Measurements from ENCODE around the gene RASSF5.

DNA sequence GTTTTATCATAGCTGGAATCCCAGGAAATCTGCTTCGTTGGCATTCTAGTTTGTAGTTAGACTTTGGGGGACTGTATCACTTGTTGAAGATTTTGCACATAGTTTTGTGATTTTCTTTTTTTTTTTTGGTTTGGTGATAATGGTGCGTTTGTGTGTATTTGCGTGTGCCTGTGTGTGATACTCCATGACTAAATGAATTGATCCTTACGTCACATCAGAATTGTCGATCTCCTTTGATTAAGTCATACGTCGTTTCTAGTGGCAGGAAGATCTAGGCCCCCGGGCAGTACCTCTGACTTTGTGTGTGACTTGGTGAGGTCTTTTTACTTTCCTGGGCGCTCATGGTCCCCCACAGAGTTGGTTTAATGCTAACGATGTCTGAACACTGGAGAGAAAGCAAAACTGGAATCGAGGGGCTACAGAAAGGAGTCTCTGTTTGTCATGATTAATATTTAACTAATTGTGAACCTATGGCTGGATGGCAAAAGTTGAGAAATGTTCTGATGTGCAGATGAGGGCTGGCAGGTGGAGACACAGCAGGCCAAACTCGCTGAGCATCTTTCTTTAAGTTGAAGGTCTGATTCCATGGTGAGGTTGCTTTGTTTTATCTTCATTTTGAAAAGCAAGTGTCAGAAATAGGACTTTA, 2.4 kb downstream of the RASSF5 start:
- TF ChIP-seq, protein P1, sequence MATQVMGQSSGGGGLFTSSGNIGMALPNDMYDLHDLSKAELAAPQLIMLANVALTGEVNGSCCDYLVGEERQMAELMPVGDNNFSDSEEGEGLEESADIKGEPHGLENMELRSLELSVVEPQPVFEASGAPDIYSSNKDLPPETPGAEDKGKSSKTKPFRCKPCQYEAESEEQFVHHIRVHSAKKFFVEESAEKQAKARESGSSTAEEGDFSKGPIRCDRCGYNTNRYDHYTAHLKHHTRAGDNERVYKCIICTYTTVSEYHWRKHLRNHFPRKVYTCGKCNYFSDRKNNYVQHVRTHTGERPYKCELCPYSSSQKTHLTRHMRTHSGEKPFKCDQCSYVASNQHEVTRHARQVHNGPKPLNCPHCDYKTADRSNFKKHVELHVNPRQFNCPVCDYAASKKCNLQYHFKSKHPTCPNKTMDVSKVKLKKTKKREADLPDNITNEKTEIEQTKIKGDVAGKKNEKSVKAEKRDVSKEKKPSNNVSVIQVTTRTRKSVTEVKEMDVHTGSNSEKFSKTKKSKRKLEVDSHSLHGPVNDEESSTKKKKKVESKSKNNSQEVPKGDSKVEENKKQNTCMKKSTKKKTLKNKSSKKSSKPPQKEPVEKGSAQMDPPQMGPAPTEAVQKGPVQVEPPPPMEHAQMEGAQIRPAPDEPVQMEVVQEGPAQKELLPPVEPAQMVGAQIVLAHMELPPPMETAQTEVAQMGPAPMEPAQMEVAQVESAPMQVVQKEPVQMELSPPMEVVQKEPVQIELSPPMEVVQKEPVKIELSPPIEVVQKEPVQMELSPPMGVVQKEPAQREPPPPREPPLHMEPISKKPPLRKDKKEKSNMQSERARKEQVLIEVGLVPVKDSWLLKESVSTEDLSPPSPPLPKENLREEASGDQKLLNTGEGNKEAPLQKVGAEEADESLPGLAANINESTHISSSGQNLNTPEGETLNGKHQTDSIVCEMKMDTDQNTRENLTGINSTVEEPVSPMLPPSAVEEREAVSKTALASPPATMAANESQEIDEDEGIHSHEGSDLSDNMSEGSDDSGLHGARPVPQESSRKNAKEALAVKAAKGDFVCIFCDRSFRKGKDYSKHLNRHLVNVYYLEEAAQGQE (IDR thresholded peaks at IDR 0.05; ENCODE audit: borderline replicate concordance) = no peak
- TF ChIP-seq CTCF (IDR thresholded peaks at IDR 0.05; ENCODE audit: poor library complexity, severe bottlenecking) = no peak
- no peak for TF ChIP-seq RAD21 (conservative IDR thresholded peaks at IDR 0.05)

Measured in neural cell (in vitro differentiated cells).